GM23338 (cell line): ENCODE data around the gene ZBTB20. TPM values are rescaled to one million over a fixed set of nuclear protein-coding genes. Genes with fewer than 3 reads are reported as not detected.

ENCODE experiments used
- ATAC-seq: fragments of 200-7000 bp; cut with Tn5 transposase; 3 replicates; pipeline ENCODE4 v1.9.1; 2020
- DNase-seq: peaks from one replicate; pipeline ENCODE4 v3.0.0-alpha.2; 2015; ENCODE audit warnings: low spot score
- H2AFZ ChIP-seq: fragments of 200-600 bp; sonication (generic); 2 replicates; pipeline ENCODE4 v1.8.0; 2016; ENCODE audit warnings: antibody characterized with exemption, mild to moderate bottlenecking, moderate library complexity
- H3F3A ChIP-seq: fragments of 200-600 bp; sonication (generic); replicated peaks from 2 replicates; pipeline ENCODE4 v1.8.0; 2017; ENCODE audit warnings: antibody characterized with exemption, mixed run types, low read depth
- H3K27ac ChIP-seq: fragments of 200-600 bp; sonication (generic); 2 replicates; pipeline ENCODE4 v1.6.1; 2016; ENCODE audit warnings: low read depth
- H3K27me3 ChIP-seq: fragments of 200-600 bp; sonication (generic); 2 replicates; pipeline ENCODE4 v1.8.0; 2016; ENCODE audit warnings: mild to moderate bottlenecking, mixed run types, moderate library complexity; ENCODE audit not compliant: insufficient read depth
- H3K36me3 ChIP-seq: fragments of 200-600 bp; sonication (generic); 2 replicates; pipeline ENCODE4 v1.8.0; 2016; ENCODE audit warnings: mild to moderate bottlenecking; ENCODE audit not compliant: insufficient read depth
- H3K4me1 ChIP-seq: fragments of 200-600 bp; sonication (generic); 2 replicates; pipeline ENCODE4 v1.8.0; 2016; ENCODE audit warnings: mild to moderate bottlenecking, moderate library complexity; ENCODE audit not compliant: insufficient read depth
- H3K4me2 ChIP-seq: fragments of 200-600 bp; sonication (generic); 2 replicates; pipeline ENCODE4 v1.7.1; 2017; ENCODE audit warnings: mixed run types
- H3K4me3 ChIP-seq: fragments of 200-600 bp; sonication (generic); 2 replicates; pipeline ENCODE4 v1.6.1; 2016; ENCODE audit warnings: mixed run types
- H3K79me2 ChIP-seq: fragments of 200-600 bp; sonication (generic); replicated peaks from 2 replicates; pipeline ENCODE4 v1.8.0; 2017; ENCODE audit warnings: mild to moderate bottlenecking; ENCODE audit not compliant: insufficient read depth
- H3K9me2 ChIP-seq: fragments of 200-600 bp; sonication (generic); 2 replicates; pipeline ENCODE4 v1.8.0; 2017; ENCODE audit not compliant: insufficient read depth
- H4K20me1 ChIP-seq: fragments of 200-600 bp; sonication (generic); replicated peaks from 2 replicates; pipeline ENCODE4 v1.8.0; 2017; ENCODE audit warnings: mild to moderate bottlenecking; ENCODE audit not compliant: insufficient read depth
- H3K27ac Mint-ChIP-seq: 2 replicates; pipeline ENCODE4 v1.8.0; 2020; ENCODE audit warnings: inconsistent platforms, mild to moderate bottlenecking, moderate library complexity, mixed read lengths
- H3K27me3 Mint-ChIP-seq: 3 replicates; pipeline ENCODE4 v1.8.0; 2022; ENCODE audit warnings: low read depth, mild to moderate bottlenecking, moderate library complexity, mixed read lengths, inconsistent platforms; ENCODE audit not compliant: insufficient read depth, poor library complexity
- H3K36me3 Mint-ChIP-seq: 3 replicates; pipeline ENCODE4 v1.8.0; 2021; ENCODE audit warnings: low read depth, mild to moderate bottlenecking, inconsistent platforms, moderate library complexity, mixed read lengths
- H3K4me1 Mint-ChIP-seq: 3 replicates; pipeline ENCODE4 v1.8.0; 2020; ENCODE audit warnings: mild to moderate bottlenecking, inconsistent platforms, mixed read lengths
- H3K4me3 Mint-ChIP-seq: 3 replicates; pipeline ENCODE4 v1.8.0; 2021; ENCODE audit warnings: moderate library complexity, mild to moderate bottlenecking, inconsistent platforms, mixed read lengths
- H3K9me3 Mint-ChIP-seq: 3 replicates; pipeline ENCODE4 v1.8.0; 2020; ENCODE audit warnings: moderate library complexity, mild to moderate bottlenecking, inconsistent platforms, mixed read lengths
- CREB1 ChIP-seq: fragments of 250-450 bp; sonication (Bioruptor Pico); IDR thresholded peaks from 2 replicates; pipeline ENCODE4 v1.5.0; 2020; ENCODE audit warnings: low read depth, mild to moderate bottlenecking, moderate library complexity
- CTCF ChIP-seq, 2 experiments: fragments of 200-600 bp in 1 of 2; sonication (generic) in 1 of 2; conservative IDR thresholded peaks; 2 replicates each; pipeline versions ENCODE4 v1.5.1 to v1.6.1; 2016 to 2017; ENCODE audit warnings: antibody characterized with exemption in 2 of 2, low read depth in 2 of 2, mild to moderate bottlenecking in 2 of 2, moderate library complexity in 1 of 2
- EZH2 ChIP-seq: fragments of 200-600 bp; sonication (generic); IDR thresholded peaks from one replicate; pipeline ENCODE4 v1.8.0; 2017; ENCODE audit warnings: antibody characterized with exemption, mild to moderate bottlenecking, low read depth; ENCODE audit not compliant: unreplicated experiment
- EZH2phosphoT487 ChIP-seq: fragments of 200-600 bp; sonication (generic); IDR thresholded peaks from one replicate; pipeline ENCODE4 v1.8.1; 2018; ENCODE audit warnings: antibody characterized with exemption; ENCODE audit not compliant: unreplicated experiment
- JUNB ChIP-seq: IDR thresholded peaks from one replicate; pipeline ENCODE4 v1.6.1; 2016; ENCODE audit warnings: antibody characterized with exemption; ENCODE audit not compliant: unreplicated experiment
- NANOG ChIP-seq: IDR thresholded peaks from 2 replicates; pipeline ENCODE4 v1.6.1; 2016; ENCODE audit warnings: antibody characterized with exemption, borderline replicate concordance
- POLR2AphosphoS5 ChIP-seq: IDR thresholded peaks from 2 replicates; pipeline ENCODE4 v1.6.1; 2016; ENCODE audit warnings: antibody characterized with exemption, low read depth
- REST ChIP-seq: IDR thresholded peaks from one replicate; pipeline ENCODE4 v1.6.1; 2018; ENCODE audit warnings: antibody characterized with exemption; ENCODE audit not compliant: unreplicated experiment
- STAT1 ChIP-seq: IDR thresholded peaks from one replicate; pipeline ENCODE4 v1.6.1; 2016; ENCODE audit warnings: antibody characterized with exemption; ENCODE audit not compliant: unreplicated experiment
- ZNF114 ChIP-seq: fragments of 250-450 bp; sonication (Bioruptor Pico); IDR thresholded peaks from 2 replicates; pipeline ENCODE4 v1.5.0; 2020; ENCODE audit warnings: mild to moderate bottlenecking, moderate library complexity
- ZNF462 ChIP-seq: fragments of 250-450 bp; sonication (Bioruptor Pico); IDR thresholded peaks from 2 replicates; pipeline ENCODE4 v1.5.0; 2020; ENCODE audit warnings: mild to moderate bottlenecking, moderate library complexity
- polyA plus RNA-seq: library from polyadenylated mRNA; unstranded; fragments of >200 nt; fragmentation: Nextera tagmentation; extraction: Ambion mirVana; gene quantifications from 2 replicates; pipeline ENCODE4 v1.2.1, GENCODE V29; 2016
- total RNA-seq: library from RNA; depleted of rRNA; stranded (reverse); fragments of >200 nt; shearing (Covaris generic); gene quantifications from 2 replicates; pipeline ENCODE4 v1.2.3, GENCODE V29; 2014

ZBTB20 gene
- total and polyA plus RNA-seq, 2 experiments from 2014 or later = 2.0 to 3.3 TPM

GRCh38 chr3:114624047-114624445 is 523.0 kb downstream of the ZBTB20 start:
- Mint-ChIP-seq H3K36me3 (no peaks in the 10 kb centered on the region), H3K4me3 (no peak overlapping the region), H3K9me3 (no peaks in the 10 kb centered on the region), H3K27ac (no peak overlapping the region), H3K27me3 (no peaks in the 10 kb centered on the region), H3K4me1 (peaks cover 20% of the 10 kb centered on the region)
- Histone ChIP-seq H3K4me2 (no peak overlapping the region), H3K9me2 (no peaks in the 10 kb centered on the region), H3K4me1 (peaks cover 4% of the 10 kb centered on the region; the same call in 1 of the 2 replicates), H3K27me3 (no peaks in the 10 kb centered on the region), H4K20me1 (no peaks in the 10 kb centered on the region), H2AFZ (peak overlapping the region; percentile 84), H3K79me2 (no peaks in the 10 kb centered on the region), H3K27ac (no peak overlapping the region), H3F3A (no peaks in the 10 kb centered on the region), H3K4me3 (no peak overlapping the region), H3K36me3 (no peaks in the 10 kb centered on the region)
- ATAC-seq (no peak), DNase-seq (no peak)
- TF ChIP-seq CTCF (conservative IDR thresholded peaks at IDR 0.05; ENCODE audit: low read depth in 2 of 2) (no peak), ZNF462 (CRISPR knock-in tag) (no peak)

GRCh38 chr3:114623420-114624046 is 523.6 kb downstream of the ZBTB20 start:
- Histone ChIP-seq H3K79me2 (no peaks in the 10 kb centered on the region), H3F3A (no peaks in the 10 kb centered on the region), H3K36me3 (no peaks in the 10 kb centered on the region), H3K9me2 (no peaks in the 10 kb centered on the region), H4K20me1 (no peaks in the 10 kb centered on the region), H3K4me2 (no peak overlapping the region), H2AFZ (peak overlapping the region; percentile 84; the same call in 1 of the 2 replicates), H3K27ac (no peak overlapping the region), H3K27me3 (no peaks in the 10 kb centered on the region), H3K4me1 (peaks cover 4% of the 10 kb centered on the region; the same call in 1 of the 2 replicates), H3K4me3 (no peak overlapping the region)
- DNase-seq (no peak), ATAC-seq (no peak)
- H3K27ac Mint-ChIP-seq = no peak overlapping the region
- no peaks in the 10 kb centered on the region for H3K27me3 Mint-ChIP-seq
- H3K36me3 Mint-ChIP-seq = no peaks in the 10 kb centered on the region
- H3K4me3 Mint-ChIP-seq = no peak overlapping the region
- H3K4me1 Mint-ChIP-seq = peaks cover 20% of the 10 kb centered on the region
- H3K9me3 Mint-ChIP-seq = no peaks in the 10 kb centered on the region
- TF ChIP-seq JUNB (no peak), NANOG (no peak), POLR2AphosphoS5 (no peak), REST (no peak), ZNF114 (CRISPR knock-in tag) (no peak), EZH2phosphoT487 (no peak), EZH2 (no peak), STAT1 (no peak), CREB1 (CRISPR knock-in tag) (no peak)
